Mesothelial cell of epicardium (in vitro differentiated cells): ENCODE measurements around the gene APOH. TPM values are rescaled to one million over a fixed set of nuclear protein-coding genes. Genes with fewer than 3 reads are reported as not detected.

Source experiments
- DNase-seq, 2 experiments: peaks; one replicate each; pipeline ENCODE4 v3.0.0; 2021; ENCODE audit warnings: low spot score in 2 of 2; ENCODE audit not compliant: unreplicated experiment in 2 of 2
- H3K27ac Mint-ChIP-seq: 2 replicates; pipeline ENCODE4 v1.8.0; 2021; ENCODE audit warnings: mixed read lengths
- H3K27me3 Mint-ChIP-seq: 2 replicates; pipeline ENCODE4 v1.8.0; 2021; ENCODE audit warnings: low read depth, mixed read lengths
- H3K36me3 Mint-ChIP-seq: 2 replicates; pipeline ENCODE4 v1.8.0; 2021; ENCODE audit warnings: mixed read lengths
- H3K4me1 Mint-ChIP-seq: 2 replicates; pipeline ENCODE4 v1.8.0; 2021; ENCODE audit warnings: mixed read lengths
- H3K4me3 Mint-ChIP-seq: 2 replicates; pipeline ENCODE4 v1.8.0; 2021; ENCODE audit warnings: mild to moderate bottlenecking, moderate library complexity, mixed read lengths
- H3K9me3 Mint-ChIP-seq: 2 replicates; pipeline ENCODE4 v1.8.0; 2021; ENCODE audit warnings: mixed read lengths
- total RNA-seq: library from RNA; stranded (reverse); gene quantifications from 3 replicates; pipeline ENCODE4 v1.2.1, GENCODE V29; 2021
- TF ChIP-seq, protein P1 (sequence below): fragments of 200-600 bp; sonication (generic); IDR thresholded peaks from one replicate; pipeline ENCODE4 v1.5.0; 2021; ENCODE audit warnings: antibody characterized with exemption; ENCODE audit not compliant: unreplicated experiment

Gene APOH, protein sequence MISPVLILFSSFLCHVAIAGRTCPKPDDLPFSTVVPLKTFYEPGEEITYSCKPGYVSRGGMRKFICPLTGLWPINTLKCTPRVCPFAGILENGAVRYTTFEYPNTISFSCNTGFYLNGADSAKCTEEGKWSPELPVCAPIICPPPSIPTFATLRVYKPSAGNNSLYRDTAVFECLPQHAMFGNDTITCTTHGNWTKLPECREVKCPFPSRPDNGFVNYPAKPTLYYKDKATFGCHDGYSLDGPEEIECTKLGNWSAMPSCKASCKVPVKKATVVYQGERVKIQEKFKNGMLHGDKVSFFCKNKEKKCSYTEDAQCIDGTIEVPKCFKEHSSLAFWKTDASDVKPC
- total RNA-seq = not detected in 3 replicates

DNA sequence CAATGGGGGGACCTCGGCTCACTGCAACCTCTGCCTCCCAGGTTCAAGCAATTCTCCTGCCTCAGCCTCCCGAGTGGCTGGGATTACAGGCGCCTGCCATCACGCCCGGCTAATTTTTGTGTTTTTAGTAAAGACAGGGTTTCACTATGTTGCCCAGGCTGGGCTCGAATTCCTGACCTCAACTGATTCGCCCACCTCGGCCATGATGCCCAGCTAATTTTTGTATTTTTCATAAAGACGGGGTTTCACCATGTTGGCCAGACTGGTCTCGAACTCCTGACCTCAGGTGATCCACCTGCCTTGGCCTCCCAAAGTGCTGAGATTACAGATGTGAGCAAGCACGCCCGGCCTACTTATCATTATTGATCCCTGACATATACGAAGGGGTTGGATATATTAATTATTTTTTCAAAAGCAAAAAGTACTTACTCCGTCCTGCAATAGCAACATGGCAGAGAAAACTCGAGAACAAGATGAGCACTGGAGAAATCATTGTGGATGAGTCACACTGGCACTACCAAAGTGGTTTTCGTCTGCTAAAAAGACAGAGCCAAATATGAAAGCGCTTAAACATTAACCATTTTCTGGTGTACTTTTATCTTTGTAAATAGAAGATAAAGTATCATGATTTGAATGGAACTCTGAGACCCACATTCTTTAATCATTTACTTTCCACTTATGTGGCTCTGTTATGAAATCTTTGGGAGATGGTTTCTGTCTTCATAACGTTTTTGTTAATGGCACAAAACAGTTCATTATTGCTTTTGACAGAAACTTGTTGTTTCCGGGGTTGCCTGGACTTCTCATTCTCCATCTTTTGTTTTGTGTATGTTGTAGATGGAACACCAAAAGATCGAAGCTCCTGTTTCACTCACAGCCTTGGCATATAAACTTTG is at the start of gene APOH:
Gene APOH, minus strand, starts transcription at position 529 of the 896 bp plus-strand sequence. Its CDS starts 36 bp downstream, at position 493.
- DNase-seq = no peak
- H3K27me3 Mint-ChIP-seq = peaks cover 23% of the 10 kb centered on the region
- TF ChIP-seq, protein P1, sequence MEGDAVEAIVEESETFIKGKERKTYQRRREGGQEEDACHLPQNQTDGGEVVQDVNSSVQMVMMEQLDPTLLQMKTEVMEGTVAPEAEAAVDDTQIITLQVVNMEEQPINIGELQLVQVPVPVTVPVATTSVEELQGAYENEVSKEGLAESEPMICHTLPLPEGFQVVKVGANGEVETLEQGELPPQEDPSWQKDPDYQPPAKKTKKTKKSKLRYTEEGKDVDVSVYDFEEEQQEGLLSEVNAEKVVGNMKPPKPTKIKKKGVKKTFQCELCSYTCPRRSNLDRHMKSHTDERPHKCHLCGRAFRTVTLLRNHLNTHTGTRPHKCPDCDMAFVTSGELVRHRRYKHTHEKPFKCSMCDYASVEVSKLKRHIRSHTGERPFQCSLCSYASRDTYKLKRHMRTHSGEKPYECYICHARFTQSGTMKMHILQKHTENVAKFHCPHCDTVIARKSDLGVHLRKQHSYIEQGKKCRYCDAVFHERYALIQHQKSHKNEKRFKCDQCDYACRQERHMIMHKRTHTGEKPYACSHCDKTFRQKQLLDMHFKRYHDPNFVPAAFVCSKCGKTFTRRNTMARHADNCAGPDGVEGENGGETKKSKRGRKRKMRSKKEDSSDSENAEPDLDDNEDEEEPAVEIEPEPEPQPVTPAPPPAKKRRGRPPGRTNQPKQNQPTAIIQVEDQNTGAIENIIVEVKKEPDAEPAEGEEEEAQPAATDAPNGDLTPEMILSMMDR = no peak
- no peaks in the 10 kb centered on the region for H3K36me3 Mint-ChIP-seq
- H3K4me1 Mint-ChIP-seq = no peaks in the 10 kb centered on the region
- no peaks in the 10 kb centered on the region for H3K9me3 Mint-ChIP-seq
- H3K27ac Mint-ChIP-seq = no peak within 1 kb of the TSS
- no peak within 1 kb of the TSS for H3K4me3 Mint-ChIP-seq

DNA sequence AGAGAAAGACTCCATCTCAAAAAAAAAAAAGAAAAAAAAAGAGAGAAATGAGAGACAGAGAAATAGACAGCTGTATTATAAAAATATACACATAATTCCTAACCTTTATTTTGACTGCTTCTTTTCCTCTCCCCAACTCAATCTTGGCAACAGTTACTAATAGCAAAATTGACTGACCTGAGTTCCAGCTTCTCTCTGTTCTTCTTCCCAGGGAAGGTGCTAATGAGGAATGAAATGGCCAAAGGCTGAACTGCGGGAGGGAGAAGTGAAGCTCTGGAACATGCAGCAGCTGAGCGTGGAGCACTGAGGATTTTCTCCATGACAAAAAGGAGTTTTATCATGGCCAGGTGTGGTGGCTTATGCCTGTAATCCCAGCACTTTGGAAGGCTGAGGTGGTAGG is 48.0 kb upstream of the APOH start:
- Mint-ChIP-seq H3K4me1 (peaks cover 6% of the 10 kb centered on the region), H3K27ac (no peak overlapping the region), H3K27me3 (no peaks in the 10 kb centered on the region), H3K4me3 (no peak overlapping the region), H3K36me3 (no peaks in the 10 kb centered on the region), H3K9me3 (no peaks in the 10 kb centered on the region)
- DNase-seq = no peak
- TF ChIP-seq, protein P1 = no peak

DNA sequence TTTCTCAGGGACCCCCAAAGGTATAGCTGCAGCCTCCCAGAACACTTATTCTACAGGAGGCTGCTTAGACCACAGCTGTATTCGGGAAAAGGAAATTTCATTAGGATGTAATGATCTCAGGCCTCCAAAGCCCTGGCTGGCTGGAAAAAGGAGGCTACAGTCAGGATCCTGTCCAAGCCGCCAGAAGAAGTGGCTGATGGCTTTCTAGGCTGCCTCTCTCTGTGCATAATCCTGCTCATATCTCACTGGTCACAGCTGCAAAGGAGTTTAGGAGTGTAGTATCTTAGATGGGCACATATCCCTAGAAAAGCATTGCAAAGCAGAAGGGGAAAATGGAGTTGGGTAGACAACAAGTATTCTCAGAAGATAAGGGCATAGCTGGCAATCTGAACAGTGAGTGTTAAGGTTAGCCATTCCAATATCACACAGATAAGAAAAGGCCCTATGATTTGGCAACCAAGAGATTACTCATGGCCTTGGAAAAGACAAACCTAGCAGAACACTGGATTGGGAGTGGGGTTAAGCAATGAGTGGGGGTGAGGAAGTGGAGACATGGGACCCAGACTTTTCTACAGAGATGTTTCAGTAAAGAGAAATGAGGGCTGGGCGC is 47.2 kb upstream of the APOH start:
- TF ChIP-seq, protein P1 = no peak
- Mint-ChIP-seq H3K4me1 (peaks cover 6% of the 10 kb centered on the region), H3K9me3 (no peaks in the 10 kb centered on the region), H3K27me3 (no peaks in the 10 kb centered on the region), H3K36me3 (no peaks in the 10 kb centered on the region), H3K4me3 (no peak overlapping the region), H3K27ac (no peak overlapping the region)
- DNase-seq = no peak

DNA sequence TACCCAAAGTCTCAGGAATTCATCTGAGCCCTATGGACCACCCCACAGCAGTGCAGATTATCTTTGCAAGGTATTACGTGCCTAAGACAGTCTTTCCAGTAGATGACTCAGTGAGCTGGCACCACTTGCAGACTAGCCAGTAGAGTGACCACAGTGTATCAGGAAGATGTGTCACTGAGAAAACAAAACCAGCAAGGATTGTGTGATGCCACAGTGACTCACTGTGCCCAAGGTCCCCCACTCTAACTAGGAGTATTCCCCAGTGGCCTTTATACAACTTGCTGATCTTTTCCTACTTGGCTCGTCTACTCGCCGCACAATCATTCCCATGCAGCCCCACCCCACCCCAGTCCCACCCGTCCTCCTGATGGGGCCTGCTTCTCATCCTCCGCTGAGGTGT is 46.4 kb upstream of the APOH start:
- H3K27me3 Mint-ChIP-seq = no peaks in the 10 kb centered on the region
- H3K9me3 Mint-ChIP-seq = peaks cover 6% of the 10 kb centered on the region
- DNase-seq = no peak
- H3K4me3 Mint-ChIP-seq = no peak overlapping the region
- H3K27ac Mint-ChIP-seq = no peak overlapping the region
- H3K4me1 Mint-ChIP-seq = peaks cover 6% of the 10 kb centered on the region
- H3K36me3 Mint-ChIP-seq = no peaks in the 10 kb centered on the region
- TF ChIP-seq, protein P1 = no peak

DNA sequence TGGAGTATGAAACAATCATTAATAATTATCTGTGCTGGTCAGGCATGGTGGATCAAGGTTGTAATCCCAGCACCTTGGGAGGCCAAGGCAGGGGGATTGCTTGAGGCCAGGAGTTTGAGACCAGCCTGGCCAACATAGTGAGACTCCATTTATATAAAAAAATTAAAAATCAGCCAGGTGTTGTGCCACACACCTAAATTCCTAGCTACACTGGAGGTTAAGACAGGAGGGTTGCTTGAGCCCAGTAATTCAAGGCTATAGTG is 44.3 kb upstream of the APOH start:
- Mint-ChIP-seq H3K4me3 (no peak overlapping the region), H3K36me3 (no peaks in the 10 kb centered on the region), H3K27ac (no peak overlapping the region), H3K27me3 (no peaks in the 10 kb centered on the region), H3K4me1 (peaks cover 6% of the 10 kb centered on the region), H3K9me3 (peaks cover 15% of the 10 kb centered on the region)
- TF ChIP-seq, protein P1 = no peak
- DNase-seq = no peak
